ENCODE results near the gene DYNC1LI2. TPM values are rescaled to one million over a fixed set of nuclear protein-coding genes. Genes with fewer than 3 reads are reported as not detected.

DYNC1LI2 gene
- total RNA-seq, 1 donor from 2014 or later, result 149 TPM

DNA sequence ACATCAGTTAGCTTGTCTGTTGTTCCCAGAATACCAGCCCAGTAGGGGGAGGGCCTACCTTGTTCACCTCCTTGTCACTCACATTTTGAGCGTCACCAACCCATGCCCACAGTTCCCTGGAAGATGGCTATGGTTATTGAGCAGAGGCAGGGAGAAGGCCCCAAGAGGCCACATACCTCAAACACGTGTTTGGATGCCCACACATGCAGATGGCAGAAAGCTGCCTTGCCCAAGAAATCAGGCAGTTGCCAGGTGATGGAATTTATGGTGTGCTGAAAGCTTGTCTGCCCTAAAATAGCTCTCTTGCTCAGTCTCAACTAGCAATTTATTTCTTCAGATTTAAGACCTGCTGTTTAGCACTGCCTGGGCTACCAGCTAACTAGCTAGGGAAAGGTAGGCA lies 38.3 kb downstream of the DYNC1LI2 start:
- no peak for TF ChIP-seq POLR2A (IDR thresholded peaks at IDR 0.05)
- TF ChIP-seq POLR2AphosphoS5 (IDR thresholded peaks at IDR 0.05; ENCODE audit: insufficient read depth in 1 of 2, low read depth in 1 of 2), result no peak
- TF ChIP-seq, protein P1, sequence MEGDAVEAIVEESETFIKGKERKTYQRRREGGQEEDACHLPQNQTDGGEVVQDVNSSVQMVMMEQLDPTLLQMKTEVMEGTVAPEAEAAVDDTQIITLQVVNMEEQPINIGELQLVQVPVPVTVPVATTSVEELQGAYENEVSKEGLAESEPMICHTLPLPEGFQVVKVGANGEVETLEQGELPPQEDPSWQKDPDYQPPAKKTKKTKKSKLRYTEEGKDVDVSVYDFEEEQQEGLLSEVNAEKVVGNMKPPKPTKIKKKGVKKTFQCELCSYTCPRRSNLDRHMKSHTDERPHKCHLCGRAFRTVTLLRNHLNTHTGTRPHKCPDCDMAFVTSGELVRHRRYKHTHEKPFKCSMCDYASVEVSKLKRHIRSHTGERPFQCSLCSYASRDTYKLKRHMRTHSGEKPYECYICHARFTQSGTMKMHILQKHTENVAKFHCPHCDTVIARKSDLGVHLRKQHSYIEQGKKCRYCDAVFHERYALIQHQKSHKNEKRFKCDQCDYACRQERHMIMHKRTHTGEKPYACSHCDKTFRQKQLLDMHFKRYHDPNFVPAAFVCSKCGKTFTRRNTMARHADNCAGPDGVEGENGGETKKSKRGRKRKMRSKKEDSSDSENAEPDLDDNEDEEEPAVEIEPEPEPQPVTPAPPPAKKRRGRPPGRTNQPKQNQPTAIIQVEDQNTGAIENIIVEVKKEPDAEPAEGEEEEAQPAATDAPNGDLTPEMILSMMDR (IDR thresholded peaks at IDR 0.05), result no peak
- no peaks in the 10 kb centered on the region for H3K27me3 ChIP-seq
- no peaks in the 10 kb centered on the region for H3K9me3 ChIP-seq
- H3K4me1 ChIP-seq, result no peaks in the 10 kb centered on the region
- H3K27ac ChIP-seq, result no peak overlapping the region
- DNase-seq (ENCODE audit: extremely low spot score in 2 of 2), result no peak
- peaks cover 0 to 2% of the 10 kb centered on the region in 2 donors for H3K36me3 ChIP-seq
- no peak overlapping the region for H3K4me3 ChIP-seq
- intact Hi-C loops (cut with DNase I), result no loop called here

GRCh38 chr16:66712512-66712911 lies 38.9 kb downstream of the DYNC1LI2 start:
- intact Hi-C loops (cut with DNase I), result no loop called here
- Histone ChIP-seq H3K27me3 (no peaks in the 10 kb centered on the region), H3K9me3 (no peaks in the 10 kb centered on the region), H3K27ac (no peak overlapping the region), H3K4me1 (no peaks in the 10 kb centered on the region), H3K36me3 (no peaks in the 10 kb centered on the region), H3K4me3 (no peak overlapping the region)
- TF ChIP-seq, protein P1 (IDR thresholded peaks at IDR 0.05), result no peak
- TF ChIP-seq POLR2A (IDR thresholded peaks at IDR 0.05), result no peak
- no peak for TF ChIP-seq POLR2AphosphoS5 (IDR thresholded peaks at IDR 0.05; ENCODE audit: insufficient read depth in 1 of 2, low read depth in 1 of 2)
- no peak for DNase-seq (ENCODE audit: extremely low spot score in 2 of 2)

GRCh38 chr16:66711581-66711980 lies 39.8 kb downstream of the DYNC1LI2 start:
- H3K9me3 ChIP-seq, result no peaks in the 10 kb centered on the region
- H3K27me3 ChIP-seq, result no peaks in the 10 kb centered on the region
- H3K27ac ChIP-seq, result no peak overlapping the region
- H3K36me3 ChIP-seq, result no peaks in the 10 kb centered on the region
- no peak for DNase-seq (ENCODE audit: extremely low spot score in 2 of 2)
- H3K4me1 ChIP-seq, result peaks cover 2% of the 10 kb centered on the region
- intact Hi-C loops (cut with DNase I), result no loop called here
- no peak overlapping the region for H3K4me3 ChIP-seq
- TF ChIP-seq POLR2A (IDR thresholded peaks at IDR 0.05), result no peak
- TF ChIP-seq, protein P1 (IDR thresholded peaks at IDR 0.05), result no peak

GRCh38 chr16:66706506-66706880 lies 44.9 kb downstream of the DYNC1LI2 start:
- Histone ChIP-seq H3K4me1 (peaks cover 7% of the 10 kb centered on the region), H3K36me3 (no peaks in the 10 kb centered on the region), H3K4me3 (no peak overlapping the region), H3K27me3 (no peaks in the 10 kb centered on the region), H3K27ac (peak overlapping the region; percentile 57), H3K9me3 (no peaks in the 10 kb centered on the region)
- intact Hi-C loops (cut with DNase I), result no loop called here
- no peak for TF ChIP-seq POLR2AphosphoS5 (IDR thresholded peaks at IDR 0.05; ENCODE audit: insufficient read depth in 1 of 2, low read depth in 1 of 2)
- TF ChIP-seq, protein P1 (IDR thresholded peaks at IDR 0.05), result no peak
- no peak for TF ChIP-seq POLR2A (IDR thresholded peaks at IDR 0.05)
- no peak for DNase-seq (ENCODE audit: extremely low spot score in 2 of 2)

DNA sequence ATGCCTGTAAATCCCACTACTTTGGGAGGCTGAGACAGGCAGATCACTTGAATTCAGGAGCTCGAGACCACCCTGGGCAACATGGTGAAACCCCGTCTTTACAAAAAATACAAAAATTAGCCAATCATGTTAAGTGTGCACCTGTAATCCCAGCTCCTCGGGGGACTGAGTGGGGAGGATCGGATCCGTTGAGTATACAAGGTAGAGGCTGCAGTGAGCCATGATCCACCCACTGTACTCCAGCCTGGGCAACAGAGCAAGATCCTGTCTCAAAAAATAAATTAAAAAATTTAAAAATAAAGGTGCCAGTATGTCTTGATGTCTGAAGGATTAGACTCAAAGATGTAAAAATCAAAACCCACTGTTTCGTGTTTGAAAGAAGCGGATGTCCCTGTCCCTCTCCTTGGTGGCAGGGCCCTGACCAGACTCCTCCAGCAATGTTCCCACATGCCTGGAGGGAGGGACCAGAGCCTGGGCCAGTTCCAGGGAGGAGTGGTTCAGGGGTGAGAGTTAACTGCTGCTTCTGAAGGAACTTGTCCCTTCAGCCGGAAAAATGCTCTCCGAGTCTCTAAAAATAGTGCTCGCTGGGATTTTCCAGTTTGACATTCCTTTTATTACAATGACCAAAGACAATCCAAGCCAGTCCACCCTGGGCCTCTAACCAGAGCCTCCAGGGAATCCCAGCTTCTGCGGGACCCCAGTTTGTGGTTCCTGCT lies 45.5 kb downstream of the DYNC1LI2 start:
- Histone ChIP-seq H3K9me3 (no peaks in the 10 kb centered on the region), H3K27ac (peak overlapping the region; percentile 57), H3K36me3 (no peaks in the 10 kb centered on the region), H3K4me1 (peaks cover 7% of the 10 kb centered on the region), H3K27me3 (no peaks in the 10 kb centered on the region), H3K4me3 (no peak overlapping the region)
- TF ChIP-seq POLR2AphosphoS5 (IDR thresholded peaks at IDR 0.05; ENCODE audit: insufficient read depth in 1 of 2, low read depth in 1 of 2) (no peak), POLR2A (IDR thresholded peaks at IDR 0.05) (no peak)
- TF ChIP-seq, protein P1 (IDR thresholded peaks at IDR 0.05), result no peak
- intact Hi-C loops (cut with DNase I), result no loop called here
- DNase-seq (ENCODE audit: extremely low spot score in 2 of 2), result no peak

Data from vagina (tissue), 2 donors.